ENCODE results near the gene PARP8.
"Not testable (repeated sequence)": the region's sequence is repeated elsewhere in the genome, so short reads cannot be mapped to it uniquely, and the experiment has no call there.

Gene PARP8

DNA sequence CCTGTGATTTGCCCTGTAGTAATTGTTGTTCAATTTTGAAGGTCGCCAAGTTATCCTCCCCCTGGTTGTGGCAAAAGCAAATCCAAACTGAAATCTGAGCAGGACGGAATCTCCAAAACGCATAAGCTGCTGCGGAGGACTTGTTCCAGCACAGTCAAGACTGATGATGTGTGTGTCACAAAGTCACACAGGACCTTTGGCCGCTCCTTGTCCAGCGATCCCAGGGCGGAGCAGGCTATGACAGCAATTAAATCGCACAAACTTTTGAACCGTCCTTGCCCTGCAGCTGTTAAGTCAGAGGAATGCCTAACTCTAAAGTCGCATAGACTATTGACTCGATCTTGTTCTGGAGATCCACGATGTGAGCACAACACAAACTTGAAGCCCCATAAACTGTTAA is 128.4 kb downstream of the PARP8 start:
- DNase-seq: no peak

DNA sequence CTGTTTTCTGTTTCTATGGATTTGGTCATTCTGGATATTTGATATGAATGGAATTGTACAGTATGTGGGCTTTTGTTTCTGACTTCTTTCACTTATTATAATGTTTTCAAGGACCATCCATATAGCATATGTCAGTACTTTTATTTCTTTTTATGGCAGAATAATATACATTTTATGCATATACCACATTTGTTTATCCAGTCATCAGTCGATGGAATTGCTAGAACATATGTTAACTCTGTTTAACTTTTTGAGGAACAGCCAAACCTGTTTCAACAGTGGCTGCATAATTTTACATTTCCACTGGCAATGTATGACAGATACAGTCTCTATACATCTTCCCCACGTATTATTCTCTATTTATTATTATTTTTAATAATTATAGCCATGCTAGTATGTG is 131.6 kb downstream of the PARP8 start:
- DNase-seq: no peak

DNA sequence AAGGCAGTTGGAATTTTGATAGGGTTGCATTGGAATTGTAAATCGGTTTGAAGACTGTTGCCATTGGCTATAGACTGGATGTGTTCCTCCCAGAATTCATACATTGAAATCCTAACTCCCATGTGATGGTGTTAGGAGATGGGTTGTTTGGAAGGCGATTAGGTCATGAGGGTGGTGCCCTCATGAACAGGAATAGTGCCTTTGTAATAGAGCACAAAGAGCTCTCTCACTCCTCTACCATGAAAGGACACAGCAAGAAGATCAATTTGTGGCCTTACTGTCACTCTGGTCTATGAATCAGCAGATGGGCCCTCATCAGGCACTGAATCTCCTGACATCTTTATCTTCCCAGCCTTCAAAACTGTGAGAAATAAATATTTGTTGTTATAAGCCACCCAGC is 133.2 kb downstream of the PARP8 start:
- no peak for DNase-seq

DNA sequence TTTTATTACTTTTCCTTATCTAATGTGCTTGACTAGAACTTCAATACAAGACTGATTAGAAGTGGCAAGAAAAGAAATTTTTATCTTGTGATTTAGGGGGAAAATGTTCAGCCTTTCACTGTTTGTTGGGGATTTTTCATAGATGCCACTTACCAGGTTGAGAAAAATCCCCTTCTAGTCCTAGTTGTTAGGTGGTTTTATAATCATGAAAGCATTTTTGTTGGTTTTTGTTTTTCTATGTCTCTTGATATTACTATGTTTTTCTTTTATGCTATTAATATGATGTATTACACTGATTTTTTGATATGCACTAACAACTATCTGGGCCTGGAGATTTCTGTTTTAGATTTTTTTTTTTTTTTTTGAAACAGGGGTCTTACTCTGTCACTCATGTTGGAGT is 134.0 kb downstream of the PARP8 start:
- no peak for DNase-seq

DNA sequence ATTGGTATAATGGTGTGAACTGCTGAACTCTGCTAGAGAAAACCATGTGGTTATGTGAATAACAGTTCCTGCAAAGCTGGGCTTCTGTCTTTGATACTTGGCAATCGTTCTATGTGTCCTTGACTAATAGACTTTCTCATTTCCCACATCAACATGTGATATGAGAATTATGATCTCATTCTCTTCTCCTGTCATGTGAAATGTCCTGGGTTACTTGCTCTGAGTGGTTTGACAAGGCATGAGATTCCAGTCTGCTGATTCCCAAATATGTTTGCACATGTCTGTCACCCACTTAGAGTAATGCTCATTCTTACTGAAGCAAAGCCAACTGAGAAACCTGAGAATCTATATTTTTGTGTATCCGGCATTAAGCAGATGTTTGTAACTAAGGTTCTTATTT is 141.2 kb downstream of the PARP8 start:
- DNase-seq: peak; percentile 18

DNA sequence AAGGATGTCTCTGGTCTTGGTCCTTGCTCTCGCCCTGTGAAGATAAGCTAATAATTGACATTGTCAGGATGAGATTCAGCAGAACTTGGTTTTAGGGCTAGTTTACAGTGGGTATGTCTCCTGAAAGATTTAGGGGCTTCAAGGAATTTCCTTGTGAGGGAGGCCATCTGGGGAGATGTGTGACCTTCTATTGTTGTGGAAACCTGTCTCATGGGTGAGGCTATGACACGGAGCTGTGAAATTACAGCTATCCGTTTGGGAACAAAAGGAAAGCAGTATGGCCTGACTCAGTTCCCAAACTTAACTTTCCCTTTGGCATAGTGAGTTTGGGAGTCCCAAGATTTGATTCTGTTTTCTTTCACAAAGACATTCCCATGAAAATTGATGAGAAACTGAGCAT is 142.0 kb downstream of the PARP8 start:
- DNase-seq: no peak

DNA sequence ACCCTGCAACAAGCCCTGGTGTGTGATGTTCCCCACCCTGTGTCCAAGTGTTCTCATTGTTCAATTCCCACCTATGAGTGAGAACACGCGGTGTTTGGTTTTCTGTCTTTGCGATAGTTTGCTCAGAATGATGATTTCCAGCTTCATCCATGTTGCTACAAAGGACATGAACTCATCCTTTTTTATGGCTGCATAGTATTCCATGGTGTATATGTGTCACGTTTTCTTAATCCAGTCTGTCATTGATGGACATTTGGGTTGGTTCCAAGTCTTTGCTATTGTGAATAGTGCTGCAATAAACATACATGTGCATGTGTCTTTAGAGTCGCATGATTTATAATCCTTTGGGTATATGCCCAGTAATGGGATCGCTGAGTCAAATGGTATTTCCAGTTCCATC is 145.3 kb downstream of the PARP8 start:
- not testable (repeated sequence) for DNase-seq

DNA sequence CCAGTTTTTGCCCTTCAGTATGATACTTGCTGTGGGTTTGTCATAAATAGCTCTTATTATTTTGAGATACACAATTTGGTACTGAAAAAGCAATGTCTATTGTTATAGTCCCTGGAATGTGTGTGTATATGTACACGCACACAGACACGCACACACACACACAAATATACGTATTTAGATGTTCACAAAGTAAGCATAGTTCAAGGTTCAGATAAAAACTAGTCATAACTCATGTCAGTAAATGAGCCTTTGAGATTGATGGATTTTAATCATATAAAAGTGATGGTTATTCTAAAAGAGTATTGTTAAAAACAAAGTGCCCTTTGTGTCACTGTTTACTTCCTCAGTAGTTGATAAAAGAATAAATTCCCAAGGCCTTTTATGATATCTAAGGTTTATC is 147.3 kb downstream of the PARP8 start:
- DNase-seq: no peak

DNA sequence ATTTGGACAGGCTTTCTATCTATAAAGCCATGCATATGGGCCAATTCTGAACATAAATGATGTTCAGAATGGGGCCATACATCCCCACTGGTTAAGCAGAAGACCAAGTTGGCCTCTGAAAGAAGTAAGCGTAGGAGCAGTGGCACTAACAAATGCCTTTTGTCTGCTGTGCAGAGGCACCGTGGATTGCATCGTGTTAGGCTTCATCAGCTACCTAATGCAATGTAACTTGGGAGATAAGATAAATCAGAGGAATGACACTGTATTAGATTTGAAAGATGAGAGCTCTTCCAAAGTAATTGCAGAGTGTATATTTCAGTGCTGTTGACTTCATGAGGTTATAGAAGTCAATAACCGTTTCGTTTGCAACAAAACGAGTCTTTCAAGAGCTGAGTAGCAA is 148.1 kb downstream of the PARP8 start:
- DNase-seq: no peak

DNA sequence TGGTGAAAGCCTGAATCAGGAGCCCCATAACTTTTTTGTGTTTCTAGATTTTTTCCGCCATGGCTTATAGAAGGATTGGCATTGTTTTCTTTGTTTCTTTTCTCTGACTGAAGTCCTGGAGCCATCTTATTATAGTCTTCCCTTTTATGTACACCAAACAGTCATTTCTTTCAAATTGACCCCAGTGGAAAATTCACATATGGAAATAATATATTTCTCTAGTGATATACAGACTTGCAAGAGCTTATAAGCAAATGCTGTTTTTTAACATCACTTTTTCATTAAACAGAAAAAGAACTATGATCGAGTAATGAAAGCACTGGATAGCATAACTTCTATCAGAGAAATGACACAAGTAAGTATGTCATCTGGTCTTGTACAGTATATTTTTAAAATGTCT is 155.6 kb downstream of the PARP8 start:
- DNase-seq: no peak

DNA sequence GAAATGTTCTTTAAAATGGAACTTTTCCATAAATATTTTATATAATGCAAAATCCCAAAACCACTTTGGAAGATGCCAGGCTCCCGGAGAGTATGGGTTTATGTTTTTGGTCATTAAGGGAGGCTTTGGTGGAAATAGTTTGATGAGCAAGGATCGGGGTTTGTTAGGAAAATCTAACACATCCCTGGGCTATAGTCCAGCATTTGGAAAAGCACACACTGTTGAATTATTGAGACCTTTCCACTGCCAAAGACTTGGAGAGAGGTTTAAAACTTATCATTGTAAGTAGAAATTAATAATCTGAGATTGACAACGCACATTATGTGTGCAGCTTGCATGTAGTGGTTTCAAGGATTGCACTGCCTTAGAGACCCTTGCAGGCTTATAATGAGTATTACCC is 156.3 kb downstream of the PARP8 start:
- no peak for DNase-seq

DNA sequence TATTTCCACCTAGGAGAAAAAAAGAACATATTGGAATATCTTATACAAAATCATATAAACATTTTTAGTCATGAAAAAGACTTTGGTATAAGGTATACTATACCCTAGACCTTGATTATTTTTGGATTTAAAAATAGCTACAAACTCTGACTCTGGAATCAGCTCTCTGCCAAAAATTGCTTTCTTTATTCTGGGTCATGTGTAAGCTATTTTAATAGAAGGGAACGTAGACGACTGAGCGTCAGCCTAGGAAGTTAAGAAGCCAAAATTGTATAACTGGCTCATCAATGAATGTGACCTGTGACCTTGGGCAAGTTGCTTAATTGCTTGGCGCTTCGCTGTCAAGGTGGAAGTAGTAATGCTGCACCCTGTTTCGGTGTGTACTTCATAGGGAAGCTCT is 157.1 kb downstream of the PARP8 start:
- no peak for DNase-seq

DNA sequence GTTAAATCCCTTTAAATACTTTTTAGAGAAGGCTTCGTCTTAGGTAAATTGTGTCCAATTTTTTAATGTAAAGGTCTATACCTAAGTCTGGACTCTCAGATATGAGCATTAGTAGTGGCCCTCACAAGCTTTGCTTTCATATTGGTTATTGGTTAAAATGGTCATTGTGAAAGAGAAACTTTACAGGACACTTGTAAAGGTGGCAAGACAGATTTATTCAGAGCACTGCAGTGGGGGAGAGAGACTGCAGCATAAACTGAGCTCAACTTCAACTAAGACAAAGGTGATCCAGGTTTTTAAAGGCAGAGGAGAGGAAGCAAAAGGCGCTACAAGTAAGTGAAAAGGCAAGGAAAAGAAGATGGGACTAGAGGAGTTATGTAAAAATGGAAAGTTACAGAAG is 157.7 kb downstream of the PARP8 start:
- no peak for DNase-seq

DNA sequence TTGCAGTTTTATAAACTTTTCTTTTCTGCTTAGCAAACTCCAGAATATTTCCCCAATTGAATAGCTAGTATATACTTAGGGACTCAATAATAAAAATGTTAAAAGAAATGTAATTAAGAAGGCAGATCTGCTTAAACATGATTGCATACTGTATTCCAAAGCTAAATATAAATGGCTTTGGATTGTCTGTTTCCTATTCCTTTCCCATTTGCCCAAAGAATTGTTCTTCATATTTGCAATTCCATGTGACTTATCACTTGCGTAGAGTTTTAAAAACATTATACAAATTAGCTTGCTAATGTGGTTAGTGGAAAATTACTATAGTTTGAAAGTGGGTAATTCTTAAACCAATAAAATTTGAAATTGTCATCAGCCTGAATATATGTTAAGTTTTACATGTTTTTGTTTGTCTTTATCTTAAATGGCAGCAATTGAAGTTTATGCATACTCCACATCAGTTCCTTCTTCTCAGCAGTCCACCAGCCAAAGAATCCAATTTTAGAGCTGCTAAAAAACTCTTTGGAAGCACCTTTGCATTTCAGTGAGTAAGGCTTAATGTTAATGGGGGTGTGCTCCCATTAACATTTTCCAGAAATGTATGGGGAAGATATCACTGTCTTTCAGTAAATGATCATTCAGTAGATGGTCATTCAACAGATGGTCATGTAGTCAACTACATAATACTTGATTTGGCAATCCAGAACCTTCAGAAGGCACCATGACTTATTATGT is 161.2 kb downstream of the PARP8 start:
- no peak for DNase-seq

DNA sequence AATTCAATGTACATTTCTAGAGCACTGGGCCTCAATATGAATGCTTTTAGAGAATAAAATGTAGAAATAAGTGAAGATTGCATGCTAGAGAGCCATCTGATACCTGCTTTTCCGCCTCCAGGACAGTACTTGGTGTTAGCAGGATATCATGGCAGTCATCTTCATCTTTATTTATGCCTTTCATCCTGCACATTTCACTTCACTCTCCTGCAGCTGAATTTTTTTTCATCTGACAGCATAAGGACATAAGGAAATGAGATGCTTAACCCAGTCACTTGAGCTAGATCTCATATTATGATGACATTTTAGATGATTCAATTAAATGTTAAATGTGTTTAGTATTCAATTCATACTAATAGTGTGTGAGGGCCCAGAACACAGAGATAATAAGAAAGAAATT is 162.6 kb downstream of the PARP8 start:
- no peak for DNase-seq

DNA sequence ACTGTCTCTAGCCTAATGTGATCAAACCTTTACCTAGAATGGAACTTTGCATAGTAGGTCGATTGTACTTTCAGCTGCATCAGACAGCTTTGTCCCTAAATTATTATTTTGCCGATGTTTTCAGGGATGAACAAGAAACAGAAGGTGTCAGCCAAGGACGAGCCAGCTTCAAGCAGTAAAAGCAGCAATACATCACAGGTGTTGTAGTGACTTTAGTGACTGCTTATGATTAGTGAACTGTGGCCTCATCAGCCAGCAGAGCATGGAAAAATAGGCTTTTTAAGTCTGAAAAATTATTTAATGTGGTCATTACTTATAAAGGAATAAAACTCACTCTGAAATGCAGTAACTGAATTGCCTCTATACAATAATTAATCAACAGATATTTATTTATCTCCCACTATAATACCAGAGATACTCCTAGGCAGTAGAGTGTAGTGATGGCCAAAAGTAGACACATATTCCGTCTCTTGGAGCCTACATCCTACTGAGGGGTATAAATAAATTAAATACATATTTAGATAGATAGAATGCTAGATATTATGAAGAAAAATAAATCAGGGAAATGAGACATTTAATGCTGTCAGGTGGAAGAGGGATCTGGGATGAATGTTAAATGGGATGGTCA is 166.3 kb downstream of the PARP8 start:
- no peak for DNase-seq

DNA sequence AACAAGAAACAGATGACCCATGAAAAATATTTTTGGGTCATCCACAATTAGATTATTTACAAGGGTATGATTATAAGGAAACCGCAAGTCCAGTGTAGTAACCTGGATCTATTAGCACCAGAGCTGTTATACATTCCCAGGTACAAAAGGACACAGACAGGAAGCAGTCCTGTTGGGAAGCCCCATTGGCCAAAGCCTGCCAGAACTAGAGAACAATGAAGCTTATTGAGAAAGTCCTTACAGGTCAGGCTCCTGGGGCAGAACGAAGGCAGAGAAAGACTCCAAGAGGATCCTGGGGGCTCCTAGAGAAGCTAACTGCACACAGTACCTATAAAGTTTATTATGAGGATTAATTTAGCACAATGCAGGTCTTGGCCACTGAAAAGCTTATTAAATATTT is 169.9 kb downstream of the PARP8 start:
- no peak for DNase-seq

DNA sequence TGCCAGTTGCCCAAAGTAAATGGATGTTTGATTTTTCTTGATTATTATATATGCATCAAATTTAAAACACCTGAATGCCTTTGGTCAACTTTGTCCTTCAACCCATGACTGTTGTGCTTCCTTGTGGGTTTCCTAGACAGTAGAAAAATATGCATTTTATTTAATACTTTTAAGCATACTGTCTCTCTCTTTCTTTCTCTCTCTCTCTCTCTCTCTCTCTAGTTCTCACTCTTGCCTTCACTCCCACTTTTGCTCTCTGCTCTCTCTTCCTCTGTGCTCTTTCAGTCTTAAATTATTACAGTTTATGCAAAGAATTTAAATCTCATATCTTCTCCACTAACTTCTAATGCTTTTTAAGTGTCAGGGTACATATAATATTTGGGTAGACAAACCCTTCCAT is 173.0 kb downstream of the PARP8 start:
- no peak for DNase-seq

DNA sequence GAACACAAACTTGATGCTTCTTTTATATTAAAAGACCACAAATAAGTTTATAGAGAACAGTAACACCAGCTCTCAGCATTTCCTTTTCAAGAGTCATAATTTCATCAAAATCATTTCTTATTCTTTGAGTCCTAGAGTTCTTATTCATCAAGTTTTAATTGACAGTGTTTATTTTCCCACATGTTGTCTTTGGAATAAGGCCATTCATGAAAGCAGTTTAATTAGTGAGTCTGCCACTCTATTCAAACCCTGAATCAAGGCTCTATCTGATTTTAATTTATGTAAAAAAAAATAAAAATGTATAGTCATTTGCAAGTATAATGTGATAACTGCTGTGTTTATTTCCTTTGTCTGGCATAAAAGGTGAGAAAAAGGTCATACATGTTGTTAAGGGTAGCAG is 176.7 kb downstream of the PARP8 start:
- no peak for DNase-seq

DNA sequence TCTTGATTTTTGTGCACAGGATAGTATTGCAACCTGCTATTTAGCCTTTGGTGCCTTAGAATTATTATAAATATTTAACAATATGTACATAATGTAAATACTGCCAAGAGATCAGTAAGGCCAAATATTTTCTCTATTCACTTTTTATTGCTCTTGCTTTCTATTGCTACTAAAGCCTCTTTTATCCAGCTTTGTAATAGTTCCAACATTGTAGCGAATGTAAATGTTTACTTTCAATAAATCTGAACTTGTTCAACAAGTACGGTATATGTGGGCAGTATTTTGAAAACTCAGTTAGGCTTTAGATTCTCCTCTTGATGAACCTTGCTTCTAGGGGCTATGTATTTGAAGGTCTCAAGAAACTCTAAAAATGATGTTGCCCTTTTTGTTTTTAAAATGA is 179.8 kb downstream of the PARP8 start:
- no peak for DNase-seq

DNA sequence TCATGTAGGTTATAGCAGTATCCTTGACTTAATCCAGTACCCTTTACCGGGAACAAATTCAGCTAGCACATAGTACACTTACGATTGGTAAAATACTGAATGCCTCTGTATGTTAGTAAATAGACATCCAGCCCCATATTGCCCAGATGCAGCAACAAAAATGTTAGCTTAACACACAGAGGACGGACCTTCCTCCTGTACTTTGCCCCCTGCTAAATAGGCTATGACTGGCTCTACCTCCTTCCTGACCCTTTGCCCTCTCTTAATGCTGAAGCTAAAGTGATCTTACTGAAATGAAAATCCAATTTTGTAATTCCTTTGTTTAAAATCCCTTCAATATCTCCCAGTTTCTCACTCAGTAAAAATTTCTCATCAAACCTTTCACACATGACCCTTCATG is 183.1 kb downstream of the PARP8 start:
- no peak for DNase-seq

DNA sequence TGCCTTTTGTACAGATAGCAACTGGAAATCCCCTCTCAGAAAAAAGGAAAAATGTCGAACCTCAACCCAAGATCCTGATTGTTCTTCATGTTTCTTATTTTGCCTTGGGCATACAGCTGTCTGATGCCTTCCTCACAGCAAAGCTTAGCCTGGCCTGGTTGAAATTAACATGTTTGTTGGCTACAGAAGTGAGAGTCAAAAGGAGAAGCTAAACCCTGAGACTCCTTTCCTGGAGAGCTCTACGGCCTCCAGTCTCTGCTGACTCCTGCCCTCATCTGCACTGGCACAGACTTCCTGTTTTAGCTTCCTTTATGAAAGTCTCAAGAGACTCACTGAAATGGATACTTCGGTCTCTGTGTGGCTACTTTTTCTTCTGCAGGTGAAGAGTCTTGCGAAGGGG is 186.7 kb downstream of the PARP8 start:
- DNase-seq: no peak

DNA sequence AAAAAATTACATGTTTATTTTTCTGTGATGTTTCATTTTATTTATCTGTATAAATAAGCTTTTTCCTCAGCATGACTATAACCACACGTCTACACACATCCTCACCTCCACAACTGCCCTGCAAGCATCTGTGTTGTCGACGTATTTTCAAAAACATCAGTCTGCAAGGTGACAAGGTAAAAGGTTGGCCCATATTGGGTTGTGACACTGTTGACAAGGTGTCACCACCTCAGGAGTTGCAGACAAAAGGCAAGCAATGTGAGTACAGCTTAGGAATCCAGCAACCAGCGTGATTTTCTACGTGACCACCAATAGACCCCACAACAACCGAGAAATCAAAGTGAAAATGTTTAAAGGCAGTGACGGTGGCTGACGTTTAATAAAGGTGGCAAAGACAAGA is 187.6 kb downstream of the PARP8 start:
- no peak for DNase-seq

DNA sequence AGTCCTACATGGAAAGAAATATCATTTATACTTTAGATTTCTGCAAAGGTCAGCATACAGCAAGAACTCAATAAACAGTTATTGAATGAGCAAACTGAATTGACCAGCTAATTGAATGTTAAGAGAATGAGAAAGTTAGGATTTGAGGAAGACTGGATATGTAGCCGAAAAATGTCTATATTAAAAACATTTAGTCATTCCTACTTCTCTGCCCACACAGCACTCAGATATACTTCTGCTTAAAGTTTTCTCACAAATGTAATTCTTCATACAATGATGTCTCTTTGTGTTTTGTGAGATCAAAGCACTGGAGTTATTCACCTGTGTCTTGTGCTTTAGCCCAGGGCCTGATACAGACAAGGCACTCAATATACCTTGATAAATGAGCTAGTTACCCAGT is 188.6 kb downstream of the PARP8 start:
- no peak for DNase-seq

DNA sequence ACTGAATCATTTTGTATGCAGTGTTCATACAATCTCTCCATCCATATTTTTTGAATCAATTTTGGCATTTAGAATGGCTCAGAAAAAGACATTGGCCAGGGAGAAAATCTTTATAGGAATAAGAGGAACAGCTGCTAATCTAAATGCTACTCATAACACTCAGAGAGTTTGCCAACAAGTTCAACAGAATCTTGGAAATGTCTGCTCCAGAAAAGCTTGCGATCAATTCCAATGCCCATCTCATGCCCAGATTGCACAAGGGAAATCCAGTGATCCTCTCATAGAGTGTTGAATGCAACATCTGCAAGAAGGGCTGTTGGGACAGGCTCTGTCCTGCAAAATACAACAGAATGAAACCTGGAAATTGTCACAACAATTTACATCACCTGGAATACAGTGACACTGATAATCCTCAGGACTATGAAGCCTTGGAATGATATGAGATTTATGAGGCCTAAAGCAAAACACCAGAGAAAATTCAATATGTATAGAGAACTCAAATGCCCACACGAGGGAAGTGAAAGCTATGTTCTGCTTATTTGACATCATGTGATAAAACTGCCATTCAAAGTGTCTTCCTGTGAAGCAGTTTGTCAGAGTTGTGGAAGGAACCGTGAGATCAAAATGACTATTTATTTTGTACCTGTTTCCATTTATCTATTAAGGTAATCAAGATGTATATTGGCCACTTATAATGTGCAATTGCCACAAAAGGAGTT is 190.1 kb downstream of the PARP8 start:
- no peak for DNase-seq

Measured in DMS79 treated with DMSO at 0.1 percent for 48 hours (cell line).